H1 (cell line): Measurements from ENCODE around the gene MARCKS. TPM values are rescaled to one million over a fixed set of nuclear protein-coding genes. Genes with fewer than 3 reads are reported as not detected.

ENCODE experiments used
- CTCF ChIA-PET: fragments of 300-600 bp; sonication (Branson Sonifier 250); formaldehyde crosslinking; loops from one replicate; lab custom pipeline; 2021; ENCODE audit not compliant: partially characterized antibody; lab: Charles Lee
- POLR2A ChIA-PET: fragments of 300-600 bp; sonication (Branson Sonifier 250); formaldehyde crosslinking; loops from one replicate; lab custom pipeline; 2021; ENCODE audit warnings: inconsistent platforms; ENCODE audit not compliant: partially characterized antibody; lab: Charles Lee
- DNase-seq, 2 experiments: peaks; one replicate each; pipeline versions ENCODE4 v3.0.0 to v3.0.0-alpha.2; 2010 to 2022; ENCODE audit warnings: low spot score in 2 of 2, low read depth in 1 of 2, mixed read lengths in 1 of 2
- FAIRE-seq: peaks from 2 replicates; lab custom pipeline; 2011; peaks lifted over from hg19 to GRCh38; lab: Jason Lieb, UNC
- H2AFZ ChIP-seq: 2 replicates; pipeline ENCODE4 v1.8.1; 2012; ENCODE audit warnings: low read length, inconsistent platforms
- H2AK5ac ChIP-seq: 2 replicates; pipeline ENCODE4 v1.6.1; 2013; ENCODE audit warnings: low read depth, low read length
- H2BK120ac ChIP-seq: replicated peaks from 2 replicates; pipeline ENCODE3; 2013; ENCODE audit warnings: low read depth, low read length, inconsistent platforms
- H2BK12ac ChIP-seq: 2 replicates; pipeline ENCODE4 v1.6.1; 2013; ENCODE audit warnings: low read depth, low read length
- H2BK15ac ChIP-seq: 2 replicates; pipeline ENCODE4 v1.6.1; 2013; ENCODE audit warnings: low read length
- H2BK20ac ChIP-seq: 2 replicates; pipeline ENCODE4 v1.6.1; 2013; ENCODE audit warnings: low read length
- H2BK5ac ChIP-seq: 2 replicates; pipeline ENCODE4 v1.6.1; 2013; ENCODE audit warnings: low read depth, low read length
- H3K14ac ChIP-seq: 2 replicates; pipeline ENCODE4 v1.6.1; 2013; ENCODE audit warnings: inconsistent platforms; ENCODE audit not compliant: insufficient read length
- H3K18ac ChIP-seq: 2 replicates; pipeline ENCODE4 v1.6.1; 2013; ENCODE audit warnings: low read length; ENCODE audit errors: extremely low read depth
- H3K23ac ChIP-seq: 2 replicates; pipeline ENCODE4 v1.6.1; 2013; ENCODE audit warnings: inconsistent platforms; ENCODE audit not compliant: insufficient read length
- H3K23me2 ChIP-seq: 2 replicates; pipeline ENCODE4 v1.6.1; 2013; ENCODE audit warnings: low read depth, low read length
- H3K27ac ChIP-seq: 2 replicates; pipeline ENCODE4 v1.6.1; 2011; ENCODE audit warnings: low read depth, low read length, inconsistent platforms
- H3K27me3 ChIP-seq, 4 experiments: replicated peaks in 1 of 4; 1 replicate in 1 of 4; 2 replicates in 3 of 4; pipeline versions ENCODE4 v1.6.1 to v1.8.1; 2011 to 2013; ENCODE audit warnings: low read length in 3 of 4, mild to moderate bottlenecking in 3 of 4, inconsistent platforms in 2 of 4, mixed read lengths in 2 of 4, moderate library complexity in 1 of 4; ENCODE audit not compliant: control insufficient read depth in 3 of 4, insufficient read depth in 3 of 4; ENCODE audit errors: extremely low read depth in 1 of 4
- H3K36me3 ChIP-seq, 4 experiments: 2 replicates each; pipeline versions ENCODE4 v1.6.1 to v1.8.1; 2011 to 2013; ENCODE audit warnings: mild to moderate bottlenecking in 4 of 4, low read length in 3 of 4, moderate library complexity in 2 of 4, control low read depth in 1 of 4, inconsistent platforms in 1 of 4; ENCODE audit not compliant: insufficient read depth in 4 of 4, control insufficient read depth in 2 of 4
- H3K4ac ChIP-seq: replicated peaks from 2 replicates; pipeline ENCODE3; 2013; ENCODE audit warnings: low read length, low read depth, mixed read lengths, inconsistent platforms; ENCODE audit not compliant: insufficient read length
- H3K4me1 ChIP-seq, 4 experiments: replicated peaks in 1 of 4; 1 replicate in 1 of 4; 2 replicates in 3 of 4; pipeline versions ENCODE4 v1.6.1 to v1.8.1; 2011 to 2013; ENCODE audit warnings: low read length in 3 of 4, inconsistent platforms in 2 of 4, mixed read lengths in 1 of 4; ENCODE audit not compliant: insufficient read depth in 4 of 4, control insufficient read depth in 3 of 4
- H3K4me2 ChIP-seq, 2 experiments: 2 replicates each; pipeline versions ENCODE4 v1.6.1 to v1.8.1; 2011 to 2013; ENCODE audit warnings: low read depth in 2 of 2, low read length in 2 of 2, control low read depth in 1 of 2, inconsistent platforms in 1 of 2, mild to moderate bottlenecking in 1 of 2; ENCODE audit not compliant: insufficient read depth in 1 of 2
- H3K4me3 ChIP-seq, 4 experiments: fragments of 200-600, 300-600 bp in 1 of 4; sonication (generic), shearing (Covaris generic), sonication (Bioruptor Twin) in 1 of 4; 2 replicates each; pipeline versions ENCODE4 v1.5.1 to v1.8.1; 2011 to 2016; ENCODE audit warnings: low read length in 4 of 4, low read depth in 3 of 4, control low read depth in 2 of 4, inconsistent platforms in 2 of 4, mild to moderate bottlenecking in 2 of 4, mixed read lengths in 1 of 4, moderate library complexity in 1 of 4; ENCODE audit not compliant: insufficient read depth in 2 of 4; ENCODE audit errors: extremely low read depth in 1 of 4
- H3K56ac ChIP-seq: replicated peaks from 2 replicates; pipeline ENCODE3; 2013; ENCODE audit warnings: low read depth, mild to moderate bottlenecking, mixed read lengths, low read length, inconsistent platforms; ENCODE audit not compliant: insufficient read length
- H3K79me1 ChIP-seq: 2 replicates; pipeline ENCODE4 v1.6.1; 2013; ENCODE audit warnings: low read depth, low read length, control low read depth
- H3K79me2 ChIP-seq, 2 experiments: 2 replicates each; pipeline versions ENCODE4 v1.6.1 to v1.8.1; 2012 to 2013; ENCODE audit warnings: low read length in 2 of 2, mild to moderate bottlenecking in 2 of 2, inconsistent platforms in 1 of 2; ENCODE audit not compliant: insufficient read depth in 2 of 2, control insufficient read depth in 1 of 2
- H3K9ac ChIP-seq, 4 experiments: replicated peaks in 1 of 4; 1 replicate in 1 of 4; 2 replicates in 3 of 4; pipeline versions ENCODE4 v1.6.1 to v1.8.1; 2011 to 2013; ENCODE audit warnings: low read depth in 3 of 4, low read length in 3 of 4, control low read depth in 2 of 4, mild to moderate bottlenecking in 2 of 4, moderate library complexity in 2 of 4, inconsistent platforms in 1 of 4; ENCODE audit errors: extremely low read depth in 1 of 4
- H3K9me3 ChIP-seq, 2 experiments: 2 replicates each; pipeline versions ENCODE4 v1.6.1 to v1.8.1; 2012 to 2013; ENCODE audit warnings: mild to moderate bottlenecking in 2 of 2, moderate library complexity in 2 of 2, control low read depth in 1 of 2, inconsistent platforms in 1 of 2, low read depth in 1 of 2, low read length in 1 of 2, mixed read lengths in 1 of 2; ENCODE audit not compliant: insufficient read depth in 2 of 2
- H4K20me1 ChIP-seq, 2 experiments: replicated peaks in 1 of 2; 2 replicates each; pipeline versions ENCODE3 to v1.8.1; 2011 to 2013; ENCODE audit warnings: inconsistent platforms in 2 of 2, low read length in 2 of 2, mild to moderate bottlenecking in 1 of 2; ENCODE audit not compliant: insufficient read depth in 2 of 2, control insufficient read depth in 1 of 2
- H4K5ac ChIP-seq: 2 replicates; pipeline ENCODE4 v1.6.1; 2013; ENCODE audit warnings: low read length, low read depth, mixed read lengths, inconsistent platforms; ENCODE audit not compliant: insufficient read length
- H4K8ac ChIP-seq: 2 replicates; pipeline ENCODE4 v1.8.0; 2013; ENCODE audit warnings: mild to moderate bottlenecking, moderate library complexity, low read length, inconsistent platforms; ENCODE audit not compliant: insufficient read depth; ENCODE audit errors: extremely low read depth
- H4K91ac ChIP-seq: replicated peaks from 2 replicates; pipeline ENCODE3; 2013; ENCODE audit warnings: low read length, mixed read lengths, inconsistent platforms; ENCODE audit not compliant: insufficient read length
- ASH2L ChIP-seq: fragments of 200-600, 300-600 bp; sonication (generic); IDR thresholded peaks from one replicate; pipeline ENCODE4 v1.7.1; 2017; ENCODE audit warnings: low read length
- CHD1 ChIP-seq: IDR thresholded peaks from 2 replicates; pipeline ENCODE4 v1.6.1; 2012; ENCODE audit warnings: low read depth, low read length, improper control_type of control experiment
- EP300 ChIP-seq, 2 experiments: IDR thresholded peaks; 1 replicate in 1 of 2; 2 replicates in 1 of 2; pipeline ENCODE4 v1.6.1; 2011 to 2012; ENCODE audit warnings: low read depth in 2 of 2, low read length in 2 of 2, mild to moderate bottlenecking in 2 of 2, borderline replicate concordance in 1 of 2, inconsistent platforms in 1 of 2, moderate library complexity in 1 of 2
- PHF8 ChIP-seq: fragments of 200-600 bp; sonication (generic); conservative IDR thresholded peaks from 2 replicates; pipeline ENCODE4 v1.7.1; 2012; ENCODE audit warnings: low read depth, mild to moderate bottlenecking, inconsistent platforms, low read length, moderate library complexity
- RBBP5 ChIP-seq: IDR thresholded peaks from 2 replicates; pipeline ENCODE4 v1.7.1; 2012; ENCODE audit warnings: low read depth, mild to moderate bottlenecking, inconsistent platforms, low read length, moderate library complexity, borderline replicate concordance
- RXRA ChIP-seq: IDR thresholded peaks from 2 replicates; pipeline ENCODE4 v1.6.1; 2011; ENCODE audit warnings: low read depth, mild to moderate bottlenecking, low read length, moderate library complexity; ENCODE audit not compliant: insufficient read depth
- SP4 ChIP-seq: IDR thresholded peaks from 2 replicates; pipeline ENCODE4 v1.6.1; 2012; ENCODE audit warnings: low read length, inconsistent platforms
- TAF7 ChIP-seq: optimal IDR thresholded peaks from 2 replicates; pipeline ENCODE3; 2011; ENCODE audit warnings: low read depth, mild to moderate bottlenecking, inconsistent platforms, low read length, moderate library complexity, borderline replicate concordance
- YY1 ChIP-seq: IDR thresholded peaks from 2 replicates; pipeline ENCODE4 v1.6.1; 2011; ENCODE audit warnings: low read depth, mild to moderate bottlenecking, low read length
- WGBS, 2 experiments: shearing (Covaris generic) in 1 of 2; methylation state at CpG; one replicate each; pipeline versions ENCODE4 v1.1.6 to v1.1.7; 2013 to 2015; ENCODE audit warnings: low lambda C conversion rate in 2 of 2, mixed read lengths in 2 of 2, inconsistent platforms in 1 of 2, low coverage in 1 of 2, missing lambda C conversion rate in 1 of 2; ENCODE audit not compliant: insufficient replicate concordance in 2 of 2, insufficient coverage in 1 of 2, insufficient read length in 1 of 2; ENCODE audit errors: extremely low coverage in 1 of 2, missing lambda C conversion rate in 1 of 2; 5-methylcytosine and 5-hydroxymethylcytosine counted together
- polyA plus RNA-seq, 7 experiments: library from polyadenylated mRNA; depleted of rRNA in 3 of 7; stranded (reverse) in 5 of 7; unstranded in 2 of 7; fragments of >200 nt in 5 of 7; fragments of 200-250 nt in 2 of 7; gene quantifications; 1 replicate in 5 of 7; 2 replicates in 1 of 7; 4 replicates in 1 of 7; pipeline versions ENCODE4 v1.2.1 to v1.2.3, GENCODE V29; 2011 to 2013; ENCODE audit warnings: missing spikeins in 2 of 7, mixed read lengths in 2 of 7
- total RNA-seq: library from RNA; stranded (reverse); fragmentation: NEBNext Ultra II Directional; extraction: Animal tissue kit (Norgen Biotek cat#: 25700); gene quantifications from 2 replicates; pipeline ENCODE4 v1.2.1, GENCODE V29; 2021

Gene MARCKS
- total and polyA plus RNA-seq, 2 of the 8 experiments (the other 6 are each of a cell fraction or from before 2014, with no cell fraction given), result 26.6 to 111 TPM

- Histone ChIP-seq H3K4me2 (peak overlapping the region; percentile 98 to 100), H3K23ac (no peak overlapping the region), H3K79me1 (no peaks in the 10 kb centered on the region), H4K91ac (no peak overlapping the region), H3K56ac (no peak overlapping the region), H4K5ac (no peak overlapping the region), H3K14ac (no peak overlapping the region), H4K8ac (no peak overlapping the region; the same call in 1 of the 2 replicates), H3K27me3 (peaks cover 6 to 29% (median 15%) of the 10 kb centered on the region in 4 experiments; a peak in 6 of 7 replicates), H2BK5ac (no peak overlapping the region), H3K36me3 (peaks cover 0 to 3% (median 0%) of the 10 kb centered on the region in 4 experiments; a peak in 2 of 8 replicates), H3K4ac (no peak overlapping the region), H3K79me2 (peaks cover 0 to 22% of the 10 kb centered on the region in 2 experiments; a peak in 2 of 4 replicates), H2BK15ac (no peak overlapping the region), H3K23me2 (peaks cover 22% of the 10 kb centered on the region), H3K9me3 (no peaks in the 10 kb centered on the region), H3K18ac (no peak overlapping the region), H2BK20ac (no peak overlapping the region), H2AFZ (peak overlapping the region; percentile 94), H2BK120ac (no peak overlapping the region), H4K20me1 (peaks cover 3 to 5% of the 10 kb centered on the region in 2 experiments), H3K4me1 (peaks cover 4 to 7% (median 6%) of the 10 kb centered on the region in 4 experiments; a peak in 4 of 7 replicates), H3K9ac (peak overlapping the region in 3 of 4 experiments; percentile 51 to 64 (median 53); a peak in 5 of 7 replicates), H3K4me3 (peak overlapping the region; percentile 95 to 99 (median 98)), H3K27ac (no peak overlapping the region), H2AK5ac (no peak overlapping the region), H2BK12ac (peak overlapping the region; percentile 91)
- ChIA-PET POLR2A (interaction anchor here (0.7 to 2.1 kb wide), 10 partner anchors 8 to 268 kb away, joined by 3 to 9 read pairs (median 4); no protein-coding TSS in a partner anchor), CTCF (interaction anchor here (0.6 to 1.7 kb wide), 9 partner anchors 28 to 548 kb away, joined by 3 to 5 read pairs (median 3); no protein-coding TSS in a partner anchor)
- DNase-seq (peak in 1 of 2 experiments; percentile 82), FAIRE-seq (no peak)
- WGBS, 2 experiments, result 4% methylated on average over 17 of the region's 56 CpGs; no CpG with 5 or more reads in 1 of the 2 experiments
- peak; percentile 68 for TF ChIP-seq ASH2L
- TF ChIP-seq TAF7, result no peak
- no peak for TF ChIP-seq SP4
- TF ChIP-seq RXRA, result no peak
- peak; percentile 16; the same call in 1 of the 2 replicates for TF ChIP-seq RBBP5
- TF ChIP-seq CHD1, result no peak
- TF ChIP-seq PHF8, result no peak
- no peak for TF ChIP-seq EP300 (IDR thresholded peaks at IDR 0.05; ENCODE audit: borderline replicate concordance in 1 of 2, low read depth in 2 of 2, low read length in 2 of 2)
- TF ChIP-seq YY1, result 0 out of 2 replicates have a peak, but pooled peaks have one; percentile 6
These were observed 2.3 kb upstream of the MARCKS start for GRCh38 chr6:113854531-113855499.
